Suprapubic skin (tissue), 3 donors: ENCODE data around the gene EXOC1.

ENCODE experiments used
- POLR2A ChIP-seq, 2 donors: fragments of 450-650 bp; IDR thresholded peaks; one replicate each; pipeline ENCODE4 v1.6.1; 2017; ENCODE audit warnings: antibody characterized with exemption in 2 of 2, mild to moderate bottlenecking in 2 of 2, moderate library complexity in 2 of 2
- TF ChIP-seq, protein P1 (sequence below), 2 donors: fragments of 200-600 bp in 1 of 2; fragments of 450-650 bp in 1 of 2; sonication (generic) in 1 of 2; IDR thresholded peaks; one replicate each; pipeline ENCODE4 v1.5.1; 2016 to 2019; ENCODE audit warnings: antibody characterized with exemption in 2 of 2, mild to moderate bottlenecking in 1 of 2, moderate library complexity in 1 of 2

GRCh38 chr4:55840956-55841355 is 12.5 kb upstream of the EXOC1 start:
- TF ChIP-seq, protein P1, sequence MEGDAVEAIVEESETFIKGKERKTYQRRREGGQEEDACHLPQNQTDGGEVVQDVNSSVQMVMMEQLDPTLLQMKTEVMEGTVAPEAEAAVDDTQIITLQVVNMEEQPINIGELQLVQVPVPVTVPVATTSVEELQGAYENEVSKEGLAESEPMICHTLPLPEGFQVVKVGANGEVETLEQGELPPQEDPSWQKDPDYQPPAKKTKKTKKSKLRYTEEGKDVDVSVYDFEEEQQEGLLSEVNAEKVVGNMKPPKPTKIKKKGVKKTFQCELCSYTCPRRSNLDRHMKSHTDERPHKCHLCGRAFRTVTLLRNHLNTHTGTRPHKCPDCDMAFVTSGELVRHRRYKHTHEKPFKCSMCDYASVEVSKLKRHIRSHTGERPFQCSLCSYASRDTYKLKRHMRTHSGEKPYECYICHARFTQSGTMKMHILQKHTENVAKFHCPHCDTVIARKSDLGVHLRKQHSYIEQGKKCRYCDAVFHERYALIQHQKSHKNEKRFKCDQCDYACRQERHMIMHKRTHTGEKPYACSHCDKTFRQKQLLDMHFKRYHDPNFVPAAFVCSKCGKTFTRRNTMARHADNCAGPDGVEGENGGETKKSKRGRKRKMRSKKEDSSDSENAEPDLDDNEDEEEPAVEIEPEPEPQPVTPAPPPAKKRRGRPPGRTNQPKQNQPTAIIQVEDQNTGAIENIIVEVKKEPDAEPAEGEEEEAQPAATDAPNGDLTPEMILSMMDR (IDR thresholded peaks at IDR 0.05) = no peak
- TF ChIP-seq POLR2A (IDR thresholded peaks at IDR 0.05) = no peak
